IPS-NIHi11 (cell line): ENCODE results near the gene NEB.
"Not testable (repeated sequence)": the region's sequence is repeated elsewhere in the genome, so short reads cannot be mapped to it uniquely, and the experiment has no call there.

Experiments used
- DNase-seq: peaks from one replicate; pipeline ENCODE4 v3.0.0; 2012; ENCODE audit warnings: mixed read lengths, low spot score

NEB gene

GRCh38 chr2:151611351-151611750 is 122.9 kb downstream of the NEB start:
- no peak for DNase-seq

GRCh38 chr2:151610310-151610709 is 124.0 kb downstream of the NEB start:
- no peak for DNase-seq

GRCh38 chr2:151609705-151610104 is 124.6 kb downstream of the NEB start:
- DNase-seq, result no peak

GRCh38 chr2:151607459-151608424 is 126.5 kb downstream of the NEB start:
- DNase-seq, result not testable (repeated sequence)

- DNase-seq, result not testable (repeated sequence)
Observed at GRCh38 chr2:151603530-151603929, 130.7 kb downstream of the NEB start.

- not testable (repeated sequence) for DNase-seq
Observed at GRCh38 chr2:151602402-151602801, 131.9 kb downstream of the NEB start.

- DNase-seq, result not testable (repeated sequence)
Observed at GRCh38 chr2:151601803-151602202, 132.5 kb downstream of the NEB start.

- not testable (repeated sequence) for DNase-seq
Observed at GRCh38 chr2:151596903-151597608, 137.2 kb downstream of the NEB start.

GRCh38 chr2:151591908-151592255 is 142.4 kb downstream of the NEB start:
- not testable (repeated sequence) for DNase-seq

GRCh38 chr2:151591250-151591907 is 142.9 kb downstream of the NEB start:
- DNase-seq, result not testable (repeated sequence)

GRCh38 chr2:151581300-151581699 is 153.0 kb downstream of the NEB start:
- not testable (repeated sequence) for DNase-seq

GRCh38 chr2:151580697-151581096 is 153.6 kb downstream of the NEB start:
- not testable (repeated sequence) for DNase-seq

- DNase-seq, result no peak
Observed at GRCh38 chr2:151577116-151577515, 157.2 kb downstream of the NEB start.

- DNase-seq, result no peak
Observed at GRCh38 chr2:151576080-151576479, 158.2 kb downstream of the NEB start.

GRCh38 chr2:151575338-151575737 is 158.9 kb downstream of the NEB start:
- no peak for DNase-seq

- DNase-seq, result no peak
Observed at GRCh38 chr2:151570191-151570590, 164.1 kb downstream of the NEB start.

- DNase-seq, result no peak
Observed at GRCh38 chr2:151569167-151569566, 165.1 kb downstream of the NEB start.

- DNase-seq, result no peak
Observed at GRCh38 chr2:151568501-151568900, 165.8 kb downstream of the NEB start.

GRCh38 chr2:151567006-151567405 is 167.3 kb downstream of the NEB start:
- no peak for DNase-seq

GRCh38 chr2:151562398-151562797 is 171.9 kb downstream of the NEB start:
- DNase-seq, result no peak

GRCh38 chr2:151560289-151560688 is 174.0 kb downstream of the NEB start:
- DNase-seq, result no peak

GRCh38 chr2:151559431-151559830 is 174.8 kb downstream of the NEB start:
- not testable (repeated sequence) for DNase-seq
